Hepatocyte (in vitro differentiated cells): ENCODE measurements around the gene TAF12. TPM values are rescaled to one million over a fixed set of nuclear protein-coding genes. Genes with fewer than 3 reads are reported as not detected.
A peak's percentile ranks its signal among the peaks of the same experiment; 100 is the strongest.
"Not testable (repeated sequence)": the region's sequence is repeated elsewhere in the genome, so short reads cannot be mapped to it uniquely, and the experiment has no call there.

Source experiments
- DNase-seq: peaks from one replicate; pipeline ENCODE4 v3.0.0-alpha.2; 2016; ENCODE audit warnings: low spot score
- H2AFZ ChIP-seq: fragments of 200-600 bp; sonication (generic); 2 replicates; pipeline ENCODE4 v1.6.0; 2016; ENCODE audit warnings: antibody characterized with exemption, mild to moderate bottlenecking
- H3K27ac ChIP-seq: fragments of 200-600 bp; sonication (generic); 2 replicates; pipeline ENCODE4 v1.5.1; 2016; ENCODE audit warnings: mild to moderate bottlenecking
- H3K27me3 ChIP-seq: fragments of 200-600 bp; sonication (generic); 2 replicates; pipeline ENCODE4 v1.6.1; 2016
- H3K36me3 ChIP-seq: fragments of 200-600 bp; sonication (generic); replicated peaks from 2 replicates; pipeline ENCODE4 v1.5.1; 2016; ENCODE audit warnings: low read depth; ENCODE audit not compliant: insufficient read depth
- H3K4me1 ChIP-seq: fragments of 200-600 bp; sonication (generic); 2 replicates; pipeline ENCODE4 v1.5.1; 2016; ENCODE audit warnings: mild to moderate bottlenecking, moderate library complexity; ENCODE audit not compliant: insufficient read depth
- H3K4me2 ChIP-seq: fragments of 200-600 bp; sonication (generic); 2 replicates; pipeline ENCODE4 v1.6.0; 2016
- H3K4me3 ChIP-seq: fragments of 200-600 bp; sonication (generic); 2 replicates; pipeline ENCODE4 v1.5.1; 2016; ENCODE audit warnings: mild to moderate bottlenecking
- H3K79me2 ChIP-seq: fragments of 200-600 bp; sonication (generic); 2 replicates; pipeline ENCODE4 v1.6.0; 2017; ENCODE audit warnings: mild to moderate bottlenecking
- H3K9me2 ChIP-seq: fragments of 200-600 bp; sonication (generic); replicated peaks from 2 replicates; pipeline ENCODE4 v1.6.0; 2017; ENCODE audit warnings: mild to moderate bottlenecking; ENCODE audit not compliant: insufficient read depth
- H3K9me3 ChIP-seq: fragments of 200-600 bp; sonication (generic); 2 replicates; pipeline ENCODE4 v1.5.1; 2016; ENCODE audit warnings: low read depth, mild to moderate bottlenecking
- H4K20me1 ChIP-seq: fragments of 200-600 bp; sonication (generic); 2 replicates; pipeline ENCODE4 v1.6.0; 2016; ENCODE audit warnings: mild to moderate bottlenecking; ENCODE audit not compliant: insufficient read depth, poor library complexity, severe bottlenecking
- EZH2 ChIP-seq: fragments of 200-600 bp; sonication (generic); IDR thresholded peaks from 2 replicates; pipeline ENCODE4 v1.6.1; 2016; ENCODE audit warnings: antibody characterized with exemption, mild to moderate bottlenecking, borderline replicate concordance
- EZH2phosphoT487 ChIP-seq: fragments of 200-600 bp; sonication (generic); IDR thresholded peaks from one replicate; pipeline ENCODE4 v1.6.1; 2018; ENCODE audit warnings: antibody characterized with exemption, mild to moderate bottlenecking, low read depth, moderate library complexity; ENCODE audit not compliant: unreplicated experiment, severe bottlenecking
- WGBS: methylation state at CpG from one replicate; pipeline ENCODE4 v1.1.6; 2016; ENCODE audit warnings: low lambda C conversion rate; ENCODE audit errors: missing lambda C conversion rate; 5-methylcytosine and 5-hydroxymethylcytosine counted together
- polyA plus RNA-seq: library from polyadenylated mRNA; unstranded; fragments of >200 nt; fragmentation: Nextera tagmentation; extraction: Ambion mirVana; gene quantifications from 2 replicates; pipeline ENCODE4 v1.2.1, GENCODE V29; 2016
- total RNA-seq: library from RNA; depleted of rRNA; stranded (reverse); fragments of >200 nt; gene quantifications from 2 replicates; pipeline ENCODE4 v1.2.3, GENCODE V29; 2014
- TF ChIP-seq, protein P1 (sequence below): fragments of 200-600 bp; sonication (generic); IDR thresholded peaks from 2 replicates; pipeline ENCODE4 v1.5.1; 2016; ENCODE audit warnings: antibody characterized with exemption, mild to moderate bottlenecking; ENCODE audit not compliant: poor library complexity

TAF12 gene
- total and polyA plus RNA-seq, 2 experiments from 2014 or later, result 26.5 to 35.0 TPM

DNA sequence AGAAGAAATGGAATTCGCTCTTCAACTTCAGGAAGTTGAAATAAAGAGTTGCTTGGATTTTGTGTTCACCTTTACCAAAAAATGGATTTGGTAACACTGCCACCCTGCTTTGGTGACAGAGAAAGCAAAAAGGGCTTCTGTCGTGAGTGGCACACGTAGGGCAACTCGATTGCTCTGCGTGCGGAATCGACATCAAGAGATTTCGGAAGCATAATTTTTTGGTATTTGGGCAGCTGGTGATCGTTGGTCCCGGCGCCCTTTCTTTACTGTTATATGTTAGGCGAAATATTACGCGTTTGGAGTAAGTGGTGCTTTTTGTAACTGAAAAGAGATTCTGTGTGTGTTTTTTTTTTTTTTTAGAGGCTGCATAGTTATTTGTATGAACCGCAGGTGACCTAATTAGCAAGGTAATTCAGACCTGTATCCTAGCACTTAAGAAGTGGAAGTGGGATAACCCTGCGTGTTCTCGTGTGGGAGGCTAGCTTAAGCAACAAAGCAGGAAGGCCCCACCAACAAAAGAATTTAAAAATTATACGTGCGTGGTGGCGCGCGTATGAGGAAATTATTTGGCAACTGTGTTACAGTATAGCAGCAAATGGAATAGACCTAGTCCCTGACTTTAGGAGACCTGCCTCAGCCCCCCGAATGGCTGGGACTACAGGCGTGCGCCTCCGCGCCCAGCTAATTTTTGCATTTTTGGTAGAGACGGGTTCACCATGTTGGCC is 5.8 kb upstream of the TAF12 start, which contains the start of gene RNU11:
Gene RNU11 (plus strand): TSS at position 127 of the 725 bp plus-strand sequence.
- Histone ChIP-seq H3K4me3 (no peak within 1 kb of the TSS), H3K27me3 (no peaks in the 10 kb centered on the region), H3K79me2 (no peaks in the 10 kb centered on the region), H4K20me1 (no peaks in the 10 kb centered on the region), H3K4me1 (peaks cover 7% of the 10 kb centered on the region), H3K4me2 (peak within 1 kb of the TSS; percentile 75), H3K9me2 (no peaks in the 10 kb centered on the region), H3K36me3 (no peaks in the 10 kb centered on the region), H3K27ac (peak within 1 kb of the TSS; percentile 89), H2AFZ (peak within 1 kb of the TSS; percentile 13), H3K9me3 (no peaks in the 10 kb centered on the region)
- peak; percentile 96 for DNase-seq
- WGBS, result 7% methylated on average over 28 of the region's 28 CpGs
- TF ChIP-seq, protein P1, sequence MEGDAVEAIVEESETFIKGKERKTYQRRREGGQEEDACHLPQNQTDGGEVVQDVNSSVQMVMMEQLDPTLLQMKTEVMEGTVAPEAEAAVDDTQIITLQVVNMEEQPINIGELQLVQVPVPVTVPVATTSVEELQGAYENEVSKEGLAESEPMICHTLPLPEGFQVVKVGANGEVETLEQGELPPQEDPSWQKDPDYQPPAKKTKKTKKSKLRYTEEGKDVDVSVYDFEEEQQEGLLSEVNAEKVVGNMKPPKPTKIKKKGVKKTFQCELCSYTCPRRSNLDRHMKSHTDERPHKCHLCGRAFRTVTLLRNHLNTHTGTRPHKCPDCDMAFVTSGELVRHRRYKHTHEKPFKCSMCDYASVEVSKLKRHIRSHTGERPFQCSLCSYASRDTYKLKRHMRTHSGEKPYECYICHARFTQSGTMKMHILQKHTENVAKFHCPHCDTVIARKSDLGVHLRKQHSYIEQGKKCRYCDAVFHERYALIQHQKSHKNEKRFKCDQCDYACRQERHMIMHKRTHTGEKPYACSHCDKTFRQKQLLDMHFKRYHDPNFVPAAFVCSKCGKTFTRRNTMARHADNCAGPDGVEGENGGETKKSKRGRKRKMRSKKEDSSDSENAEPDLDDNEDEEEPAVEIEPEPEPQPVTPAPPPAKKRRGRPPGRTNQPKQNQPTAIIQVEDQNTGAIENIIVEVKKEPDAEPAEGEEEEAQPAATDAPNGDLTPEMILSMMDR, result no peak
- no peak for TF ChIP-seq EZH2
- TF ChIP-seq EZH2phosphoT487, result no peak

DNA sequence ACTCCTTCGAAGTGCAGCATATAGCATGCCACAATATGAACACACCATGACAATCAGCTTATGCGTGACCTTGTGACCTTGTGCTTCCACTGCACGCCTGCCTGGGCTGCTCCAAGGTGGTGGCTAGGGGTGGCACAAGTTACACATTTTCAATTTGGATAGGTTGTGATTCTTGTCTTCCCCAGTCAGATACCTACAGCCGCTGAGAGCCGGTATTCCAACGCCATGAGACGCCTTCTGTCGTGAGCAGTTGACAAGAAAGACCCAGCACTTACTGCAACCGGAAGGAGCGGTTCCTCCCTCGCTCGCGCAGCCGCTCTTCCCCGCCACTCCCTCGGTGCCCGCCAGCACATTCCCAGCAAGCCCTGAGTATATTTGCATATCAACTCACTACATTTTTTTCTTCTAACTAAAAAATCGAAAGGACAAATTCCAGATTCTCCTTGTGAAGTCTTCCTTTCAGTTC is 5.2 kb upstream of the TAF12 start:
- Histone ChIP-seq H3K9me2 (no peaks in the 10 kb centered on the region), H3K4me2 (peak overlapping the region; percentile 75), H3K79me2 (no peaks in the 10 kb centered on the region), H2AFZ (peak overlapping the region; percentile 1), H3K4me1 (peaks cover 8% of the 10 kb centered on the region), H3K27me3 (no peaks in the 10 kb centered on the region), H4K20me1 (no peaks in the 10 kb centered on the region), H3K36me3 (no peaks in the 10 kb centered on the region), H3K4me3 (no peak overlapping the region), H3K9me3 (no peaks in the 10 kb centered on the region), H3K27ac (peak overlapping the region; percentile 89)
- WGBS, result 8% methylated on average over 18 of the region's 18 CpGs
- TF ChIP-seq EZH2phosphoT487 (no peak), EZH2 (no peak)
- TF ChIP-seq, protein P1, result no peak
- peak; percentile 95 for DNase-seq

DNA sequence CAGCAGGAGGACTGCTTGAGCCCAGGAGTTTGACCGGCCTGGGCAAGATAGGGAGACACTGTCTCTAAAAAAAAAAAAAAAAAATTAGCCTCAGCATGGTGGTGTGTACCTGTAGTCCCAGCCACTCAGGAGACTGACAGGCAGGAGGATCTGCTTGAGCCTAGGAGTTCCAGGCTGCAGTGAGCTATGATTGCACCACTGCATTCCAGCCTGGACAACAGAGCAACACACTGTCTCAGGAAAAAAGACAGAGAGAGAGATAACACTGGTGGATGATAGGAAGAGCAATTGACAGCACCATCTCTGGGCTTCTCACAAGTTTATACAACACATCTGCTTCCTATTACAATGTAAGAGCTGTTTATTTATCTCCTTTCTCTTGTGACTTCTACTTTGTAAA is 3.2 kb upstream of the TAF12 start:
- TF ChIP-seq, protein P1, result no peak
- TF ChIP-seq EZH2 (no peak), EZH2phosphoT487 (no peak)
- no peak overlapping the region for H3K4me3 ChIP-seq
- peak overlapping the region; percentile 13 for H3K4me2 ChIP-seq
- H4K20me1 ChIP-seq, result no peaks in the 10 kb centered on the region
- no peaks in the 10 kb centered on the region for H3K9me2 ChIP-seq
- peaks cover 9% of the 10 kb centered on the region for H3K79me2 ChIP-seq
- H3K27me3 ChIP-seq, result no peaks in the 10 kb centered on the region
- H3K9me3 ChIP-seq, result no peaks in the 10 kb centered on the region
- no peaks in the 10 kb centered on the region for H3K36me3 ChIP-seq
- H3K4me1 ChIP-seq, result peaks cover 13% of the 10 kb centered on the region
- no peak overlapping the region for H2AFZ ChIP-seq
- DNase-seq, result peak; percentile 24
- WGBS, result 82% methylated on average over 1 of the region's 1 CpG
- H3K27ac ChIP-seq, result peak overlapping the region; percentile 15

DNA sequence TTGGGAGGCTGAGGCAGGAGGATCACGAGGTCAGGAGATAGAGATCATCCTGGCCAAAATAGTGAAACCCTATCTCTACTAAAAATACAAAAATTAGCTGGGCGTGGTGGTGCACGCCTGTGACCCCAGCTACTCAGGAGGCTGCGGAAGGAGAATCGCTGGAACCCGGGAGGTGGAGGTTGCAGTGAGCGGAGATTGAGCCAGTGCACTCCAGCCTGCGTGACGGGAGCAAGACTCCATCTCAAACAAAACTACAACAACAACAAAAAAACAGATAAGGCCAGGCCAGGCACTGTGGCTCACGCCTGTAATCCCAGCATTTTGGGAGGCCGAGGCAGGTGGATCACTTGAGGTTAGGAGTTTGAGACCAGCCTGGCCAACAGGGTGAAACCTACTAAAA is 2.5 kb upstream of the TAF12 start:
- not testable (repeated sequence) for H3K9me3 ChIP-seq, H3K4me3 ChIP-seq, H3K27me3 ChIP-seq, H3K36me3 ChIP-seq, H3K9me2 ChIP-seq, H3K4me2 ChIP-seq, DNase-seq, H2AFZ ChIP-seq, H4K20me1 ChIP-seq
- 95% methylated on average over 11 of the region's 11 CpGs for WGBS
- peaks cover 13% of the 10 kb centered on the region for H3K4me1 ChIP-seq
- peak overlapping the region; percentile 15 for H3K27ac ChIP-seq
- H3K79me2 ChIP-seq, result peaks cover 15% of the 10 kb centered on the region
